OCI-M2 (cell line): ENCODE results near the gene TAS2R16.

Source experiments
- DNase-seq: peaks from one replicate; lab custom pipeline; 2025; ENCODE audit not compliant: unreplicated experiment; lab: John Stamatoyannopoulos, UW

TAS2R16 gene

GRCh38 chr7:122995600-122995999 is at the start of gene TAS2R16:
TAS2R16 (minus strand) TSS chr7:122995700; CDS start chr7:122995634, 66 bp downstream.
- no peak for DNase-seq

- no peak for DNase-seq
Observed at GRCh38 chr7:123043642-123044041, 48.1 kb upstream of the TAS2R16 start.

GRCh38 chr7:123041101-123041500 is 45.6 kb upstream of the TAS2R16 start:
- no peak for DNase-seq

- DNase-seq: no peak
Observed at GRCh38 chr7:123039269-123039668, 43.8 kb upstream of the TAS2R16 start.

- no peak for DNase-seq
Observed at GRCh38 chr7:123034106-123034505, 38.6 kb upstream of the TAS2R16 start.

GRCh38 chr7:123030631-123031030 is 35.1 kb upstream of the TAS2R16 start:
- no peak for DNase-seq

- DNase-seq: no peak
Observed at GRCh38 chr7:123028339-123028738, 32.8 kb upstream of the TAS2R16 start.

- DNase-seq: no peak
Observed at GRCh38 chr7:123026251-123026650, 30.8 kb upstream of the TAS2R16 start.

- DNase-seq: no peak
Observed at GRCh38 chr7:123024989-123025758, 29.7 kb upstream of the TAS2R16 start.

- no peak for DNase-seq
Observed at GRCh38 chr7:123023126-123023525, 27.6 kb upstream of the TAS2R16 start.

GRCh38 chr7:123022576-123022975 is 27.1 kb upstream of the TAS2R16 start:
- no peak for DNase-seq

- DNase-seq: no peak
Observed at GRCh38 chr7:123012435-123012834, 16.9 kb upstream of the TAS2R16 start.

GRCh38 chr7:123011766-123012369 is 16.4 kb upstream of the TAS2R16 start:
- DNase-seq: no peak

GRCh38 chr7:123004931-123005330 is 9.4 kb upstream of the TAS2R16 start:
- DNase-seq: no peak

- DNase-seq: no peak
Observed at GRCh38 chr7:123003539-123004126, 8.1 kb upstream of the TAS2R16 start.

- DNase-seq: no peak
Observed at GRCh38 chr7:122989577-122989976, 5.9 kb downstream of the TAS2R16 start.

GRCh38 chr7:122989041-122989440 is 6.5 kb downstream of the TAS2R16 start:
- DNase-seq: no peak

GRCh38 chr7:122988333-122988732 is 7.2 kb downstream of the TAS2R16 start:
- DNase-seq: no peak

- no peak for DNase-seq
Observed at GRCh38 chr7:122987463-122987862, 8.0 kb downstream of the TAS2R16 start.

GRCh38 chr7:122984021-122984420 is 11.5 kb downstream of the TAS2R16 start:
- no peak for DNase-seq

GRCh38 chr7:122983261-122983660 is 12.2 kb downstream of the TAS2R16 start:
- DNase-seq: no peak

GRCh38 chr7:122975341-122975740 is 20.2 kb downstream of the TAS2R16 start:
- peak; percentile 30 for DNase-seq
